Neural cell (in vitro differentiated cells): ENCODE measurements around the gene TCL1A. TPM values are rescaled to one million over a fixed set of nuclear protein-coding genes. Genes with fewer than 3 reads are reported as not detected.

Experiments
- H2AFZ ChIP-seq: fragments of 200-600, 300-800 bp; sonication (generic), shearing (Covaris generic); 2 replicates; pipeline ENCODE4 v1.6.0; 2014; ENCODE audit warnings: low read depth, mild to moderate bottlenecking, antibody characterized with exemption, low read length, moderate library complexity
- H3F3A ChIP-seq: fragments of 200-600 bp; shearing (Covaris generic); 2 replicates; pipeline ENCODE4 v1.6.1; 2016; ENCODE audit warnings: mild to moderate bottlenecking, moderate library complexity, mixed read lengths, antibody characterized with exemption, low read length; ENCODE audit not compliant: insufficient read depth, poor library complexity, severe bottlenecking
- H3K27ac ChIP-seq: fragments of 200-600, 300-800 bp; sonication (generic), shearing (Covaris generic); 2 replicates; pipeline ENCODE4 v1.5.1; 2014; ENCODE audit warnings: mild to moderate bottlenecking, low read length, moderate library complexity
- H3K27me3 ChIP-seq: fragments of 300-800, 200-600 bp; sonication (generic), shearing (Covaris generic); 2 replicates; pipeline ENCODE4 v1.6.0; 2014; ENCODE audit warnings: mild to moderate bottlenecking, low read depth, low read length, moderate library complexity; ENCODE audit not compliant: insufficient read depth
- H3K36me3 ChIP-seq: fragments of 300-800, 200-600 bp; sonication (generic), shearing (Covaris generic); 2 replicates; pipeline ENCODE4 v1.5.1; 2014; ENCODE audit warnings: mild to moderate bottlenecking, antibody characterized with exemption, low read length, moderate library complexity; ENCODE audit not compliant: insufficient read depth
- H3K4me2 ChIP-seq: fragments of 300-800, 200-600 bp; sonication (generic), shearing (Covaris generic); 2 replicates; pipeline ENCODE4 v1.6.0; 2014; ENCODE audit warnings: mild to moderate bottlenecking, low read length
- H3K4me3 ChIP-seq: fragments of 300-800, 200-600 bp; sonication (generic), shearing (Covaris generic); 2 replicates; pipeline ENCODE4 v1.5.1; 2014; ENCODE audit warnings: mild to moderate bottlenecking, low read length, moderate library complexity
- H3K79me2 ChIP-seq: fragments of 200-600 bp; shearing (Covaris generic); replicated peaks from 2 replicates; pipeline ENCODE4 v1.6.0; 2014; ENCODE audit warnings: mild to moderate bottlenecking, low read length, moderate library complexity; ENCODE audit not compliant: insufficient read depth
- H3K9ac ChIP-seq: fragments of 300-800, 200-600 bp; sonication (generic), shearing (Covaris generic); 2 replicates; pipeline ENCODE4 v1.6.1; 2016; ENCODE audit warnings: mild to moderate bottlenecking, low read length, mixed read lengths
- H3K9me2 ChIP-seq: fragments of 200-600 bp; shearing (Covaris generic); 2 replicates; pipeline ENCODE4 v1.6.1; 2016; ENCODE audit warnings: mild to moderate bottlenecking, low read length, mixed read lengths; ENCODE audit not compliant: insufficient read depth
- H3K9me3 ChIP-seq: fragments of 200-600, 300-800 bp; sonication (generic), shearing (Covaris generic); 2 replicates; pipeline ENCODE4 v1.6.1; 2016; ENCODE audit warnings: mild to moderate bottlenecking, mixed run types, low read length, moderate library complexity, mixed read lengths
- H4K20me1 ChIP-seq: fragments of 200-600 bp; shearing (Covaris generic); 2 replicates; pipeline ENCODE4 v1.6.1; 2016; ENCODE audit warnings: mild to moderate bottlenecking, mixed run types; ENCODE audit not compliant: insufficient read depth
- CTCF ChIP-seq: fragments of 450-650 bp; IDR thresholded peaks from 2 replicates; pipeline ENCODE4 v1.5.1; 2014; ENCODE audit warnings: antibody characterized with exemption, mild to moderate bottlenecking, moderate library complexity; ENCODE audit not compliant: poor library complexity, severe bottlenecking
- EP300 ChIP-seq: fragments of 450-650 bp; conservative IDR thresholded peaks from 2 replicates; pipeline ENCODE4 v1.6.1; 2014; ENCODE audit warnings: antibody characterized with exemption, mild to moderate bottlenecking, moderate library complexity; ENCODE audit not compliant: poor library complexity, severe bottlenecking
- EZH2 ChIP-seq: fragments of 200-600, 300-800 bp; shearing (Covaris generic), sonication (generic); IDR thresholded peaks from 2 replicates; pipeline ENCODE4 v1.6.1; 2014; ENCODE audit warnings: antibody characterized with exemption, low read length, borderline replicate concordance, mild to moderate bottlenecking; ENCODE audit not compliant: insufficient read depth, poor library complexity, severe bottlenecking
- MXI1 ChIP-seq: fragments of 450-650 bp; conservative IDR thresholded peaks from 2 replicates; pipeline ENCODE4 v1.6.1; 2014; ENCODE audit warnings: antibody characterized with exemption, mild to moderate bottlenecking; ENCODE audit not compliant: poor library complexity, severe bottlenecking
- POLR2AphosphoS5 ChIP-seq: IDR thresholded peaks from 2 replicates; pipeline ENCODE4 v1.6.1; 2012
- RAD21 ChIP-seq: fragments of 450-650 bp; conservative IDR thresholded peaks from 2 replicates; pipeline ENCODE4 v1.6.1; 2014; ENCODE audit warnings: antibody characterized with exemption, mild to moderate bottlenecking, moderate library complexity
- REST ChIP-seq: IDR thresholded peaks from 2 replicates; pipeline ENCODE4 v1.6.1; 2012; ENCODE audit warnings: borderline replicate concordance
- SMC3 ChIP-seq: fragments of 450-650 bp; conservative IDR thresholded peaks from 2 replicates; pipeline ENCODE4 v1.6.1; 2014; ENCODE audit warnings: antibody characterized with exemption, mild to moderate bottlenecking, moderate library complexity; ENCODE audit not compliant: poor library complexity
- TAF1 ChIP-seq: IDR thresholded peaks from 2 replicates; pipeline ENCODE4 v1.6.1; 2012; ENCODE audit warnings: low read depth
- polyA plus RNA-seq: library from polyadenylated mRNA; depleted of rRNA; stranded (reverse); fragments of >200 nt; gene quantifications from 2 replicates; pipeline ENCODE4 v1.2.3, GENCODE V29; 2014

TCL1A gene
- polyA plus RNA-seq, 1 donor from 2014 or later: not detected

GRCh38 chr14:95683793-95684192, 30.1 kb downstream of the TCL1A start:
- Histone ChIP-seq H3K9me3 (no peaks in the 10 kb centered on the region), H3K9me2 (no peaks in the 10 kb centered on the region), H3K27me3 (no peaks in the 10 kb centered on the region), H3K36me3 (no peaks in the 10 kb centered on the region), H3F3A (no peaks in the 10 kb centered on the region), H4K20me1 (no peaks in the 10 kb centered on the region), H3K4me3 (no peak overlapping the region), H3K79me2 (no peaks in the 10 kb centered on the region), H3K27ac (no peak overlapping the region), H2AFZ (no peak overlapping the region), H3K9ac (no peak overlapping the region), H3K4me2 (no peak overlapping the region)
- TF ChIP-seq REST (no peak), EP300 (no peak), CTCF (no peak), POLR2AphosphoS5 (no peak), EZH2 (no peak), SMC3 (no peak), TAF1 (no peak), MXI1 (no peak), RAD21 (no peak)

GRCh38 chr14:95681153-95681552, 32.8 kb downstream of the TCL1A start:
- Histone ChIP-seq H3K27ac (no peak overlapping the region), H3K79me2 (no peaks in the 10 kb centered on the region), H4K20me1 (no peaks in the 10 kb centered on the region), H3K9ac (no peak overlapping the region), H2AFZ (no peak overlapping the region), H3F3A (no peaks in the 10 kb centered on the region), H3K9me2 (no peaks in the 10 kb centered on the region), H3K27me3 (no peaks in the 10 kb centered on the region), H3K9me3 (no peaks in the 10 kb centered on the region), H3K4me2 (no peak overlapping the region), H3K36me3 (no peaks in the 10 kb centered on the region), H3K4me3 (no peak overlapping the region)
- TF ChIP-seq CTCF (no peak), TAF1 (no peak), MXI1 (no peak), EP300 (no peak), EZH2 (no peak), POLR2AphosphoS5 (no peak), SMC3 (no peak), RAD21 (no peak)
